Stimulated activated CD4-positive, alpha-beta T cell treated with anti-CD3 and anti-CD28 coated beads, Interleukin-4, amount 100 ng/mL, for 1 hour (primary cell): ENCODE measurements around the gene HHAT.
"Not testable (repeated sequence)": the region's sequence is repeated elsewhere in the genome, so short reads cannot be mapped to it uniquely, and the experiment has no call there.

Source experiments
- DNase-seq: peaks from one replicate; pipeline ENCODE4 v3.0.0-alpha.2; 2020

Gene HHAT

GRCh38 chr1:210400043-210400840 is 71.5 kb downstream of the HHAT start:
- peak; percentile 41 for DNase-seq

GRCh38 chr1:210402560-210402959 is 73.9 kb downstream of the HHAT start:
- no peak for DNase-seq

GRCh38 chr1:210405316-210405715 is 76.6 kb downstream of the HHAT start:
- DNase-seq, result no peak

GRCh38 chr1:210406341-210406740 is 77.6 kb downstream of the HHAT start:
- not testable (repeated sequence) for DNase-seq

- DNase-seq, result peak; percentile 81
These were observed 78.6 kb downstream of the HHAT start for GRCh38 chr1:210407207-210407886.

GRCh38 chr1:210407887-210408252 is 79.2 kb downstream of the HHAT start:
- no peak for DNase-seq

GRCh38 chr1:210412240-210412639 is 83.5 kb downstream of the HHAT start:
- no peak for DNase-seq

GRCh38 chr1:210413951-210414350 is 85.2 kb downstream of the HHAT start:
- DNase-seq, result no peak

- DNase-seq, result no peak
These were observed 87.2 kb downstream of the HHAT start for GRCh38 chr1:210415846-210416448.

- no peak for DNase-seq
These were observed 88.0 kb downstream of the HHAT start for GRCh38 chr1:210416681-210417080.

GRCh38 chr1:210417881-210418280 is 89.2 kb downstream of the HHAT start:
- no peak for DNase-seq

- no peak for DNase-seq
These were observed 90.4 kb downstream of the HHAT start for GRCh38 chr1:210418863-210419650.

GRCh38 chr1:210426696-210427095 is 98.0 kb downstream of the HHAT start:
- not testable (repeated sequence) for DNase-seq

- no peak for DNase-seq
These were observed 100.0 kb downstream of the HHAT start for GRCh38 chr1:210428696-210429095.

GRCh38 chr1:210434223-210434622 is 105.5 kb downstream of the HHAT start:
- DNase-seq, result no peak

- DNase-seq, result no peak
These were observed 108.4 kb downstream of the HHAT start for GRCh38 chr1:210437111-210437510.

GRCh38 chr1:210437781-210438180 is 109.1 kb downstream of the HHAT start:
- no peak for DNase-seq

- no peak for DNase-seq
These were observed 110.5 kb downstream of the HHAT start for GRCh38 chr1:210438928-210439841.

GRCh38 chr1:210440081-210440480 is 111.4 kb downstream of the HHAT start:
- DNase-seq, result no peak

- DNase-seq, result no peak
These were observed 112.3 kb downstream of the HHAT start for GRCh38 chr1:210441028-210441427.

GRCh38 chr1:210445485-210445884 is 116.8 kb downstream of the HHAT start:
- no peak for DNase-seq

- DNase-seq, result no peak
These were observed 117.2 kb downstream of the HHAT start for GRCh38 chr1:210445931-210446330.
